ENCODE results near the gene RABGGTA.

GRCh38 chr14:24258548-24259265 lies 12.7 kb downstream of the RABGGTA start:
- no peak for TF ChIP-seq REST (IDR thresholded peaks at IDR 0.05; ENCODE audit: insufficient read depth in 1 of 2, low read depth in 2 of 2, low read length in 2 of 2)
- TF ChIP-seq POLR2AphosphoS5 (IDR thresholded peaks at IDR 0.05; ENCODE audit: low read depth, low read length), result no peak
- TF ChIP-seq SIN3A (IDR thresholded peaks at IDR 0.05; ENCODE audit: borderline replicate concordance, insufficient read depth, low read length), result no peak
- no peak for TF ChIP-seq TAF1 (IDR thresholded peaks at IDR 0.05; ENCODE audit: borderline replicate concordance, insufficient read depth, low read length)

Measured in PFSK-1 (cell line).